ENCODE data around the gene ZNF784.
A peak's percentile ranks its signal among the peaks of the same experiment; 100 is the strongest.

The ZNF784 gene

DNA sequence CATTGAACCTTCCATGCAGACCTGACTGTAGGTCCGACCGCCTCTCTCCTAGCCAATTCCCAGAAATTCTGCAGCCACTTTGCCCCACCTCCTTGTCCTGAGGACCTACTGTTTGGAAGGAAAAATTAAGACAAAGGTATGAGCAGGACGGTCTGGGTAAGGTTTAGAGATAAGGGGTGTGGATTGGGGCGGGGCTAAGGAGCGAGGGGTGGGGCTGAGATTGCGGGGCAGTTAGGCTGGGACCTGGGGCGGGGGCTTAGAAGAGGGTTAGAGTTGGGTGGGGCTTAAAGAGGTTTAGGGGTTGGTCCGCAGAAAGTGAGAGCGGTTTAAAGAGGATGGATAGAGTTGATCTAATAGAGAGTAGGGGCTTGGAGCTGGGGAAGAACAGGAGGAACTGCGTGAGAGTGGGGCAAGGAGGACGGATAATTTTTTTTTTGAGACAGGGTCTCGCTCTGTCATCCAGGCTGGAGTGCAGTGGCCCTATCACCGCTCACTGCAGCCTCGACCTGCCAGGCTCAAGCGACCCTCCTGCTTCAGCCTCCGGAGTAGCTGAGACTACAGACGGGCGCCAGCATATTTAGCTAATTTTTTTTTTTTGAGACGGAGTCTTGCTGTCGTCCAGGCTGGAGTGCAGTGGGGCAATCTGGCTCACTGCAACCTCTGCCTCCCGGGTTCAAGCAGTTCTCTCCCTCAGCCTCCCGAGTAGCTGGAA, 20.6 kb downstream of the ZNF784 start:
- no peaks in the 10 kb centered on the region for H3K27me3 ChIP-seq (ENCODE audit: low read length)
- no peak overlapping the region for H3K4me3 ChIP-seq (ENCODE audit: insufficient read depth, low read length, poor library complexity, severe bottlenecking)
- H3K9ac ChIP-seq (ENCODE audit: low read length), result no peak overlapping the region
- no peaks in the 10 kb centered on the region for H4K20me1 ChIP-seq (ENCODE audit: low read depth, low read length)
- peaks cover 34% of the 10 kb centered on the region for H3F3A ChIP-seq (ENCODE audit: insufficient read depth)
- H3K79me2 ChIP-seq (ENCODE audit: insufficient read depth, low read length), result peaks cover 20% of the 10 kb centered on the region
- no peak overlapping the region for H3K4me2 ChIP-seq (ENCODE audit: low read depth, low read length, poor library complexity, severe bottlenecking)
- no peak for TF ChIP-seq EZH2phosphoT487 (conservative IDR thresholded peaks at IDR 0.05; ENCODE audit: low read length)
- no peak for TF ChIP-seq CTCF (IDR thresholded peaks at IDR 0.05; ENCODE audit: insufficient read depth, low read length, poor library complexity, severe bottlenecking)
- no peaks in the 10 kb centered on the region for H3K9me3 ChIP-seq (ENCODE audit: insufficient read depth, low read length)
- H3K36me3 ChIP-seq (ENCODE audit: low read length), result no peaks in the 10 kb centered on the region
- H3K9me2 ChIP-seq (replicated peaks; ENCODE audit: insufficient read depth, low read length), result no peaks in the 10 kb centered on the region
- H3K27ac ChIP-seq (ENCODE audit: low read depth, low read length), result no peak overlapping the region
- H2AFZ ChIP-seq (ENCODE audit: low read depth, low read length, severe bottlenecking), result no peak overlapping the region

DNA sequence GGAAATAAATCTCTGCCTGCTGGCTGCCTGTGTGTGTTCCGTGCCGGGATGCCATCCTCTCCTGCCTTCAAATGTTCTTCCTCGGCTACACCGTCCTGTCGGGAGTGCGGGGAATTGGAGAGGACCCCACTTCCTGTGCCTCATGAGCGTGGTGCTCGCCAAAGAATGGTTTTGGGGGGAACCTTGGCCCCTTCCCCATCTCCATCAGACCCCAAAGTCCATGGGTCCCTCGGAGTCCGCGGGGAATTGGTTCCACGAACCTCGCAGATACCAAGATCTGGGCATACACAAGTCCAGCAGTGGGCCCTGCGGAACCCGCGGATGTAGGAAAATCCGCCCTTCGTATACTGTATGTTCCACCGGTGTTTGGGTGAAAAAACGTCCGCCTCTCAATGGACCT, 21.3 kb downstream of the ZNF784 start:
- no peaks in the 10 kb centered on the region for H3K9me3 ChIP-seq (ENCODE audit: insufficient read depth, low read length)
- H3K9me2 ChIP-seq (replicated peaks; ENCODE audit: insufficient read depth, low read length), result no peaks in the 10 kb centered on the region
- no peak overlapping the region for H3K4me3 ChIP-seq (ENCODE audit: insufficient read depth, low read length, poor library complexity, severe bottlenecking)
- H3K4me2 ChIP-seq (ENCODE audit: low read depth, low read length, poor library complexity, severe bottlenecking), result no peak overlapping the region
- H4K20me1 ChIP-seq (ENCODE audit: low read depth, low read length), result no peaks in the 10 kb centered on the region
- H3K27ac ChIP-seq (ENCODE audit: low read depth, low read length), result no peak overlapping the region
- H3K27me3 ChIP-seq (ENCODE audit: low read length), result no peaks in the 10 kb centered on the region
- TF ChIP-seq EZH2phosphoT487 (conservative IDR thresholded peaks at IDR 0.05; ENCODE audit: low read length), result no peak
- TF ChIP-seq CTCF (IDR thresholded peaks at IDR 0.05; ENCODE audit: insufficient read depth, low read length, poor library complexity, severe bottlenecking), result no peak
- H3K79me2 ChIP-seq (ENCODE audit: insufficient read depth, low read length), result peaks cover 18% of the 10 kb centered on the region
- no peaks in the 10 kb centered on the region for H3K36me3 ChIP-seq (ENCODE audit: low read length)
- peaks cover 39% of the 10 kb centered on the region for H3F3A ChIP-seq (ENCODE audit: insufficient read depth)
- H3K9ac ChIP-seq (ENCODE audit: low read length), result no peak overlapping the region
- H2AFZ ChIP-seq (ENCODE audit: low read depth, low read length, severe bottlenecking), result no peak overlapping the region

DNA sequence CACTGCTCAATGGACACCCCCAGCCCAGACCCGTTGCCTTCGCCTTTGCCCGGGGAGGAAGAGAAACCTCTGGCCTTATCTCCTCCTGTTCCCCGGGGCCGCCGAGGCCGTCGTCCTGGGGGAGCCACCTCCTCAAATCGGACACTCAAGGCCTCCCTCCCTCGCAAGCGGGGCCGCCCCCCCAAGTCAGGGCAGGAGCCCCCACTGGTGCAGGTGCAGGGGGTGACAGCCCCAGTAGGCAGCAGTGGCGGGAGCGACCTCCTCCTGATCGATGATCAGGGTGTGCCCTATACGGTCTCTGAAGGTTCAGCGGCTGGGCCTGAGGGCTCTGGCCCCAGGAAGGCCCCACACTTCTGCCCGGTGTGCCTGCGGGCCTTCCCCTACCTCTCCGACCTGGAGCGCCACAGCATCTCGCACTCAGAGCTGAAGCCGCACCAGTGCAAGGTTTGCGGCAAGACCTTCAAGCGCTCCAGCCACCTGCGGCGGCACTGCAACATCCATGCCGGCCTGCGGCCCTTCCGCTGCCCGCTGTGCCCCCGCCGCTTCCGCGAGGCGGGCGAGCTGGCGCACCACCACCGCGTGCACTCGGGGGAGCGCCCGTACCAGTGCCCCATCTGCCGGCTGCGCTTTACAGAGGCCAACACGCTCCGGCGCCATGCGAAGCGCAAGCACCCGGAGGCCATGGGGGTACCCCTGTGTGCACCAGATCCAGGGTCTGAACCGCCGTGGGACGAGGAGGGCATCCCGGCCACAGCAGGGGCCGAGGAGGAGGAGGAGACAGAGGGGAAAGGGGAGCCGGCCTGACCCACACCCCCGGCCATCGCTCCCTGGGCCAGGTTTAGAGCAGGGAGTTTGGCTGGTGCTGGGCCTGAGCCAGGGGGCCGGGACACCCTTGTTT, 22.0 kb downstream of the ZNF784 start:
- no peak overlapping the region for H2AFZ ChIP-seq (ENCODE audit: low read depth, low read length, severe bottlenecking)
- no peak overlapping the region for H3K4me2 ChIP-seq (ENCODE audit: low read depth, low read length, poor library complexity, severe bottlenecking)
- TF ChIP-seq EZH2phosphoT487 (conservative IDR thresholded peaks at IDR 0.05; ENCODE audit: low read length) (no peak), CTCF (IDR thresholded peaks at IDR 0.05; ENCODE audit: insufficient read depth, low read length, poor library complexity, severe bottlenecking) (no peak)
- no peak overlapping the region for H3K4me3 ChIP-seq (ENCODE audit: insufficient read depth, low read length, poor library complexity, severe bottlenecking)
- H4K20me1 ChIP-seq (ENCODE audit: low read depth, low read length), result no peaks in the 10 kb centered on the region
- H3K9ac ChIP-seq (ENCODE audit: low read length), result no peak overlapping the region
- H3K79me2 ChIP-seq (ENCODE audit: insufficient read depth, low read length), result peaks cover 11% of the 10 kb centered on the region
- no peaks in the 10 kb centered on the region for H3K9me2 ChIP-seq (replicated peaks; ENCODE audit: insufficient read depth, low read length)
- no peaks in the 10 kb centered on the region for H3K36me3 ChIP-seq (ENCODE audit: low read length)
- H3K27me3 ChIP-seq (ENCODE audit: low read length), result no peaks in the 10 kb centered on the region
- H3K9me3 ChIP-seq (ENCODE audit: insufficient read depth, low read length), result no peaks in the 10 kb centered on the region
- peaks cover 39% of the 10 kb centered on the region for H3F3A ChIP-seq (ENCODE audit: insufficient read depth)
- 0 out of 2 replicates have a peak overlapping the region, but pooled peaks have one; percentile 95 for H3K27ac ChIP-seq (ENCODE audit: low read depth, low read length)

All from SU-DHL-6 (cell line).